Keratinocyte (primary cell): ENCODE data around the gene MYBBP1A.

Experiments used
- EZH2 ChIP-seq: IDR thresholded peaks from one replicate; pipeline ENCODE4 v1.6.1; 2012; ENCODE audit warnings: inconsistent platforms, mild to moderate bottlenecking, low read length, moderate library complexity
- TF ChIP-seq, protein P1 (sequence below), 3 experiments: IDR thresholded peaks in 1 of 3; conservative IDR thresholded peaks in 1 of 3; optimal IDR thresholded peaks in 1 of 3; 2 replicates in 2 of 3; 3 replicates in 1 of 3; pipeline versions ENCODE3 to v1.5.1; 2011; ENCODE audit warnings: low read length in 3 of 3, mild to moderate bottlenecking in 3 of 3, moderate library complexity in 2 of 3, control low read depth in 1 of 3, inconsistent platforms in 1 of 3; ENCODE audit not compliant: insufficient read depth in 2 of 3; ENCODE audit errors: extremely low read depth in 1 of 3

DNA sequence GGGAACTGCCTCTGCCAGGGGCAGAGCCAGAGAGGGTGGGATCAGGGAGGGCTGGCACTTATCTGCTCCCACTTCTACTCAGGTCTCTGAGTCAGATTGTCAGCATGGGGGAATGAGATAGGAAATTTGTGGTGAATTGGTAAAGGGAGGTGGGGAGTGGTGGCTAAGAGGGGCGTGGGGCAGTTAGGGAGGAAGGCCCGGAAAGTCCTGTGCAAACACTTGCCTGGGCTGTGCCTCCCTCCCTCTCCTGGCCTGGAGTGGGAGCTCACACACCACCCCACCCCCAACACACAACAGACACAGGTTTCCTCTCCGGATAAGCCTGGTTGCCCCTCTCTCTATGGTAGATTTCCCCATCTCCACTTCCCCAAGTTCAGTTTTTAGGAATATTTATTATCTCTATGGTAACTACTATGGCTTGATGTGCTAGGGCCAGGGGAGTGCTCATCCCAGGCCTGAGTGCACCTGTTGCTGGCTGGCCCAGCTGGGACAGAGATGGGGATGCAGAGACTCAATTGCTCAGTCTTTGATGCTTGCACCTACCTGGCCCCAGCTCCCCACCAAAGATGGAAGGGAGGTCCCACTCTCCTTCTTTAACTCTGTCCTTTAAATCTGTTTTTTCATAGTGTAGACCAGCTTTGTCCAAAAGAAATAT lies 53.8 kb downstream of the MYBBP1A start:
- TF ChIP-seq, protein P1, sequence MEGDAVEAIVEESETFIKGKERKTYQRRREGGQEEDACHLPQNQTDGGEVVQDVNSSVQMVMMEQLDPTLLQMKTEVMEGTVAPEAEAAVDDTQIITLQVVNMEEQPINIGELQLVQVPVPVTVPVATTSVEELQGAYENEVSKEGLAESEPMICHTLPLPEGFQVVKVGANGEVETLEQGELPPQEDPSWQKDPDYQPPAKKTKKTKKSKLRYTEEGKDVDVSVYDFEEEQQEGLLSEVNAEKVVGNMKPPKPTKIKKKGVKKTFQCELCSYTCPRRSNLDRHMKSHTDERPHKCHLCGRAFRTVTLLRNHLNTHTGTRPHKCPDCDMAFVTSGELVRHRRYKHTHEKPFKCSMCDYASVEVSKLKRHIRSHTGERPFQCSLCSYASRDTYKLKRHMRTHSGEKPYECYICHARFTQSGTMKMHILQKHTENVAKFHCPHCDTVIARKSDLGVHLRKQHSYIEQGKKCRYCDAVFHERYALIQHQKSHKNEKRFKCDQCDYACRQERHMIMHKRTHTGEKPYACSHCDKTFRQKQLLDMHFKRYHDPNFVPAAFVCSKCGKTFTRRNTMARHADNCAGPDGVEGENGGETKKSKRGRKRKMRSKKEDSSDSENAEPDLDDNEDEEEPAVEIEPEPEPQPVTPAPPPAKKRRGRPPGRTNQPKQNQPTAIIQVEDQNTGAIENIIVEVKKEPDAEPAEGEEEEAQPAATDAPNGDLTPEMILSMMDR (optimal IDR thresholded peaks at IDR 0.05 in 1 of 3, IDR thresholded peaks at IDR 0.05 in 1 of 3, conservative IDR thresholded peaks at IDR 0.05 in 1 of 3; ENCODE audit: extremely low read depth in 1 of 3, insufficient read depth in 2 of 3, low read length in 3 of 3): no peak
- no peak for TF ChIP-seq EZH2
